NB4 (cell line): Measurements from ENCODE around the gene MBTD1.

ENCODE experiments used
- MYC ChIP-seq: IDR thresholded peaks from 2 replicates; pipeline ENCODE4 v1.6.1; 2011; ENCODE audit warnings: low read depth, low read length
- TF ChIP-seq, protein P1 (sequence below): IDR thresholded peaks from one replicate; pipeline ENCODE4 v1.5.1; 2012; ENCODE audit warnings: low read depth, low read length

DNA sequence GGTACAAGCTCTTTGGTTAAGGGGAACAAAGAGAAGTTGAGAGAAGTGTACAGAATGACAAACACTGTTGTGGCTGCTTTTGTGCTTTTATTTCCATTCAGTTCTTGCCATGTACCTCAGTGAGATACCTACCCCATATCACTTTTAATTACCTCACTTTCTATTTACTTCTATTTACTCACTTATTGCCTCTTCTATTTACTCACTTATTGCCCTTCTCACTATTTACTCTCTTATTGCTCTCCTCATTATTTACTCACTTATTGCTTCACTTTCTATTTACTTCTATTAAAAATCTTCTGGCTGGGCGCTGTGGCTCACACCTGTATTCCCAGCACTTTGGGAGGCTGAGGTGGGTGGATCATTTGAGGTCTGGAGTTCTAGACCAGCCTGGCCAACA lies 41.9 kb downstream of the MBTD1 start:
- TF ChIP-seq, protein P1, sequence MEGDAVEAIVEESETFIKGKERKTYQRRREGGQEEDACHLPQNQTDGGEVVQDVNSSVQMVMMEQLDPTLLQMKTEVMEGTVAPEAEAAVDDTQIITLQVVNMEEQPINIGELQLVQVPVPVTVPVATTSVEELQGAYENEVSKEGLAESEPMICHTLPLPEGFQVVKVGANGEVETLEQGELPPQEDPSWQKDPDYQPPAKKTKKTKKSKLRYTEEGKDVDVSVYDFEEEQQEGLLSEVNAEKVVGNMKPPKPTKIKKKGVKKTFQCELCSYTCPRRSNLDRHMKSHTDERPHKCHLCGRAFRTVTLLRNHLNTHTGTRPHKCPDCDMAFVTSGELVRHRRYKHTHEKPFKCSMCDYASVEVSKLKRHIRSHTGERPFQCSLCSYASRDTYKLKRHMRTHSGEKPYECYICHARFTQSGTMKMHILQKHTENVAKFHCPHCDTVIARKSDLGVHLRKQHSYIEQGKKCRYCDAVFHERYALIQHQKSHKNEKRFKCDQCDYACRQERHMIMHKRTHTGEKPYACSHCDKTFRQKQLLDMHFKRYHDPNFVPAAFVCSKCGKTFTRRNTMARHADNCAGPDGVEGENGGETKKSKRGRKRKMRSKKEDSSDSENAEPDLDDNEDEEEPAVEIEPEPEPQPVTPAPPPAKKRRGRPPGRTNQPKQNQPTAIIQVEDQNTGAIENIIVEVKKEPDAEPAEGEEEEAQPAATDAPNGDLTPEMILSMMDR = no peak
- no peak for TF ChIP-seq MYC
